ENCODE data around the gene PERM1. TPM values are rescaled to one million over a fixed set of nuclear protein-coding genes. Genes with fewer than 3 reads are reported as not detected.

Gene PERM1
- total and polyA plus RNA-seq, 2 donors (not counting 1 experiment from before 2014, with no cell fraction given) = 0.03 to 0.17 TPM

- no peaks in the 10 kb centered on the region for H3K27me3 ChIP-seq (ENCODE audit: control insufficient read depth, insufficient read depth, low read length)
- H3K36me3 ChIP-seq (ENCODE audit: control insufficient read depth, insufficient read depth, low read length) = peaks cover 10% of the 10 kb centered on the region
- H4K20me1 ChIP-seq (ENCODE audit: control insufficient read depth, extremely low read depth, insufficient read depth, low read length) = no peaks in the 10 kb centered on the region
- DNase-seq (ENCODE audit: low read depth in 2 of 2) = peak; percentile 80 to 86
- peaks cover 7% of the 10 kb centered on the region for H3K4me1 ChIP-seq (ENCODE audit: control insufficient read depth, extremely low read depth, insufficient read depth, low read length)
- H3K4me2 ChIP-seq (ENCODE audit: extremely low read depth, insufficient read depth, low read length) = peak within 1 kb of the TSS; percentile 55
- H3K9me3 ChIP-seq (ENCODE audit: control insufficient read depth, insufficient read depth, low read depth, low read length) = no peaks in the 10 kb centered on the region
- peak within 1 kb of the TSS; percentile 47 for H2AFZ ChIP-seq (ENCODE audit: low read length)
- peak within 1 kb of the TSS; percentile 81 to 100 (median 92) for H3K4me3 ChIP-seq (replicated peaks in 1 of 4; ENCODE audit: control extremely low read depth in 1 of 4, insufficient read depth in 1 of 4, low read depth in 3 of 4, low read length in 4 of 4)
- peak within 1 kb of the TSS; percentile 69 for H3K9ac ChIP-seq (ENCODE audit: insufficient read depth, low read length)
- no peak for TF ChIP-seq CTCF (conservative IDR thresholded peaks at IDR 0.05 in 1 of 2, IDR thresholded peaks at IDR 0.05 in 1 of 2; ENCODE audit: low read depth in 1 of 2, low read length in 2 of 2)
- no peak for TF ChIP-seq EZH2 (IDR thresholded peaks at IDR 0.05; ENCODE audit: low read length, missing control alignments)
- peak within 1 kb of the TSS; percentile 80 for H3K27ac ChIP-seq (ENCODE audit: insufficient read depth, low read length)
- peaks cover 21% of the 10 kb centered on the region for H3K79me2 ChIP-seq (ENCODE audit: control insufficient read depth, insufficient read depth, low read length)
Observed at GRCh38 chr1:958823-959730, 22.8 kb downstream of the PERM1 start, which contains the start of gene NOC2L. NOC2L (minus strand) TSS chr1:959256; CDS start chr1:959240, 16 bp downstream.

GRCh38 chr1:956636-957035 is 25.3 kb downstream of the PERM1 start:
- Histone ChIP-seq H3K4me1 (ENCODE audit: control insufficient read depth, extremely low read depth, insufficient read depth, low read length) (peaks cover 7% of the 10 kb centered on the region), H2AFZ (ENCODE audit: low read length) (no peak overlapping the region), H3K9me3 (ENCODE audit: control insufficient read depth, insufficient read depth, low read depth, low read length) (no peaks in the 10 kb centered on the region), H3K9ac (ENCODE audit: insufficient read depth, low read length) (no peak overlapping the region), H3K27ac (ENCODE audit: insufficient read depth, low read length) (no peak overlapping the region), H3K4me2 (ENCODE audit: extremely low read depth, insufficient read depth, low read length) (no peak overlapping the region), H3K27me3 (ENCODE audit: control insufficient read depth, insufficient read depth, low read length) (no peaks in the 10 kb centered on the region), H3K4me3 (replicated peaks in 1 of 4; ENCODE audit: control extremely low read depth in 1 of 4, insufficient read depth in 1 of 4, low read depth in 3 of 4, low read length in 4 of 4) (no peak overlapping the region), H4K20me1 (ENCODE audit: control insufficient read depth, extremely low read depth, insufficient read depth, low read length) (no peaks in the 10 kb centered on the region), H3K36me3 (ENCODE audit: control insufficient read depth, insufficient read depth, low read length) (peaks cover 22% of the 10 kb centered on the region), H3K79me2 (ENCODE audit: control insufficient read depth, insufficient read depth, low read length) (peaks cover 20% of the 10 kb centered on the region)
- TF ChIP-seq CTCF (conservative IDR thresholded peaks at IDR 0.05 in 1 of 2, IDR thresholded peaks at IDR 0.05 in 1 of 2; ENCODE audit: low read depth in 1 of 2, low read length in 2 of 2) = no peak
- no peak for TF ChIP-seq EZH2 (IDR thresholded peaks at IDR 0.05; ENCODE audit: low read length, missing control alignments)
- DNase-seq (ENCODE audit: low read depth in 2 of 2) = no peak

- H3K9me3 ChIP-seq (ENCODE audit: control insufficient read depth, insufficient read depth, low read depth, low read length) = no peaks in the 10 kb centered on the region
- peaks cover 4% of the 10 kb centered on the region for H3K4me1 ChIP-seq (ENCODE audit: control insufficient read depth, extremely low read depth, insufficient read depth, low read length)
- peaks cover 27% of the 10 kb centered on the region for H3K36me3 ChIP-seq (ENCODE audit: control insufficient read depth, insufficient read depth, low read length)
- H3K4me2 ChIP-seq (ENCODE audit: extremely low read depth, insufficient read depth, low read length) = no peak overlapping the region
- no peak overlapping the region for H3K27ac ChIP-seq (ENCODE audit: insufficient read depth, low read length)
- no peak overlapping the region for H2AFZ ChIP-seq (ENCODE audit: low read length)
- peaks cover 18% of the 10 kb centered on the region for H3K79me2 ChIP-seq (ENCODE audit: control insufficient read depth, insufficient read depth, low read length)
- no peaks in the 10 kb centered on the region for H4K20me1 ChIP-seq (ENCODE audit: control insufficient read depth, extremely low read depth, insufficient read depth, low read length)
- H3K4me3 ChIP-seq (replicated peaks in 1 of 4; ENCODE audit: control extremely low read depth in 1 of 4, insufficient read depth in 1 of 4, low read depth in 3 of 4, low read length in 4 of 4) = no peak overlapping the region
- no peak overlapping the region for H3K9ac ChIP-seq (ENCODE audit: insufficient read depth, low read length)
- H3K27me3 ChIP-seq (ENCODE audit: control insufficient read depth, insufficient read depth, low read length) = no peaks in the 10 kb centered on the region
- TF ChIP-seq CTCF (conservative IDR thresholded peaks at IDR 0.05 in 1 of 2, IDR thresholded peaks at IDR 0.05 in 1 of 2; ENCODE audit: low read depth in 1 of 2, low read length in 2 of 2) (no peak), EZH2 (IDR thresholded peaks at IDR 0.05; ENCODE audit: low read length, missing control alignments) (no peak)
- DNase-seq (ENCODE audit: low read depth in 2 of 2) = no peak
Observed at GRCh38 chr1:955474-955873, 26.4 kb downstream of the PERM1 start.
